Ishikawa (cell line): ENCODE measurements around the gene ECI2.

Experiments
- CEBPB ChIP-seq: IDR thresholded peaks from 2 replicates; pipeline ENCODE4 v1.6.1; 2012
- CREB1 ChIP-seq: IDR thresholded peaks from 2 replicates; pipeline ENCODE4 v1.6.1; 2012; ENCODE audit warnings: low read depth
- EGR1 ChIP-seq: IDR thresholded peaks from 2 replicates; pipeline ENCODE4 v1.6.1; 2012
- EP300 ChIP-seq: IDR thresholded peaks from 2 replicates; pipeline ENCODE4 v1.6.1; 2012; ENCODE audit warnings: borderline replicate concordance
- FOXM1 ChIP-seq: IDR thresholded peaks from 2 replicates; pipeline ENCODE4 v1.6.1; 2012; ENCODE audit warnings: low read depth, borderline replicate concordance
- NFIC ChIP-seq: IDR thresholded peaks from 2 replicates; pipeline ENCODE4 v1.6.1; 2012
- RAD21 ChIP-seq: IDR thresholded peaks from 2 replicates; pipeline ENCODE4 v1.6.1; 2012; ENCODE audit warnings: low read depth
- REST ChIP-seq: IDR thresholded peaks from 2 replicates; pipeline ENCODE4 v1.6.1; 2012; ENCODE audit warnings: low read depth, mild to moderate bottlenecking
- TAF1 ChIP-seq: IDR thresholded peaks from 2 replicates; pipeline ENCODE4 v1.6.1; 2012; ENCODE audit warnings: low read depth, mild to moderate bottlenecking
- TCF12 ChIP-seq: IDR thresholded peaks from 2 replicates; pipeline ENCODE4 v1.6.1; 2012; ENCODE audit warnings: low read depth
- TEAD4 ChIP-seq: IDR thresholded peaks from 2 replicates; pipeline ENCODE4 v1.6.1; 2012
- USF1 ChIP-seq: IDR thresholded peaks from 2 replicates; pipeline ENCODE4 v1.6.1; 2012
- YY1 ChIP-seq: IDR thresholded peaks from 2 replicates; pipeline ENCODE4 v1.6.1; 2012; ENCODE audit warnings: low read depth
- ZBTB7A ChIP-seq: IDR thresholded peaks from 2 replicates; pipeline ENCODE4 v1.6.1; 2012; ENCODE audit warnings: low read depth
- TF ChIP-seq, protein P1 (sequence below): IDR thresholded peaks from 2 replicates; pipeline ENCODE4 v1.6.1; 2012

ECI2 gene

DNA sequence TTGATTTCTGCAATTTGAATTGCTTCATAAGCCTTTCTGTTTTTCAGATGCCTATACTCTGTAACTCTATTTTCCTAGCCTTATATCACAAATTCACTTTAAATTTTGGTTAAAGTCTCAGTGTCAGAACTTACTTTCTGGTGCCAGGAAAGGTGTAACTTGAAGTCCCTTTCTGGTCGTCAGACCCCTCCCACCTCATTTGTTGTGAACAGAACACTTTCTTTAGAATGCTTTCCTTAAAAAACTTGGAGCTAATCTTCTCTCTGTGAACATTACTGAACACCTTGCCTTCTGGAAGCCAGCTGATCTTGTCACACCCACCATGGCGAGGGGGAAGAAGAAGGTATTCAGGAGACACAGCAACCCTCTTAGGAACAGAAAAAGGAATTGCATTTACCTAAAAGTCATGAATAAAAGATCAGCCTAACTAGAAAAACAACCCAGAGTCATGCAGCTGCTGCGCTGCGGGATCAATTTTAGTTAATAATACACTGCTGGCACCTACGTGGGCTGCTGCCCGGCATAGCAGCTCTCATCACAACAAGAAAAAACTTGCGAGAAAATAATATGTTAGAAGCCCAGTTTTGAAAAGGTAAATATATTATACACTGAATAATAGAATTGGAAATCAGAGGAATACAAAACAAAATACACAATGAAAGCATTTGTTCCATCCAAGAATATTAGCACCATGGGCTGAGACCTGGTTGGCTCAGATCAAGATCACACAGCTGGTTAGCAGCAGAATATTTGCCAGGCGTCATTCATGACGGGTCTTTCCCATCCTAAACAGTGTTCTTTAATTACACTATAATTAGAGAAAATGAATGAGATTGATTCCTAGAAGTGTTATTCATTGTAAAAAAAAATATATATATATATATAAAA lies 50.7 kb downstream of the ECI2 start:
- TF ChIP-seq TAF1 = no peak
- no peak for TF ChIP-seq TCF12
- TF ChIP-seq NFIC = no peak
- no peak for TF ChIP-seq ZBTB7A
- TF ChIP-seq FOXM1 = no peak

GRCh38 chr6:4078691-4079471 lies 56.5 kb downstream of the ECI2 start, which contains the start of gene FAM217A:
FAM217A (minus strand) TSS chr6:4079137; CDS start chr6:4077414, 1,723 bp downstream.
- no peak for TF ChIP-seq CEBPB
- TF ChIP-seq TEAD4 = no peak

- TF ChIP-seq NFIC (no peak), ZBTB7A (no peak), TCF12 (no peak), YY1 (no peak), USF1 (no peak), CREB1 (no peak), FOXM1 (no peak), EGR1 (no peak), RAD21 (no peak), TAF1 (no peak), CEBPB (no peak), REST (no peak), TEAD4 (no peak), EP300 (no peak)
- TF ChIP-seq, protein P1, sequence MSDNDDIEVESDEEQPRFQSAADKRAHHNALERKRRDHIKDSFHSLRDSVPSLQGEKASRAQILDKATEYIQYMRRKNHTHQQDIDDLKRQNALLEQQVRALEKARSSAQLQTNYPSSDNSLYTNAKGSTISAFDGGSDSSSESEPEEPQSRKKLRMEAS = no peak
Measured at GRCh38 chr6:4074478-4075235, 60.7 kb downstream of the ECI2 start.

- TF ChIP-seq YY1 (no peak), NFIC (no peak), FOXM1 (no peak), RAD21 (no peak), TAF1 (no peak), ZBTB7A (no peak), TCF12 (no peak)
Measured at GRCh38 chr6:4071330-4071729, 64.0 kb downstream of the ECI2 start.

DNA sequence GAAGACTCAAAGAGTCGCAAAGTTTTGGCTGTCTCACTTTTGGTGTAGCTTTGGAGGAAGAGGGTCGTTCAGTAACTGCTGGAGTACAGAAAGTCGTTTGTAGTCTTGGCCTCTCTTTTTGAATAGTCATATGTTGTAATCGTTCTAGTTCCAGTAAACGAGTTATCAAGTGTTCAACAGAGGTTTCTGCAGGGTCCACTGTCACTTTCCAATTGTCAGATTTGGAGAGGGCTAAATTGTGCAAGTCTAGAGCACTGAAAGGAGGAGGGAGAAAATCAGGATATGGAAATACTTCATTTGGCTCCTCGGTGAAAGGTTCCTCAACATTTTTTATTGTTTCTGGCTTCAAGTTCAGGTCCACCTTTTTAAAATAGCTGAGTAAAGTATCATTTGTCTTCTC lies 66.2 kb downstream of the ECI2 start:
- TF ChIP-seq ZBTB7A (no peak), EGR1 (no peak), NFIC (no peak), USF1 (no peak), EP300 (no peak), REST (no peak), TCF12 (no peak), FOXM1 (no peak), YY1 (no peak), TEAD4 (no peak), TAF1 (no peak), RAD21 (no peak), CREB1 (no peak), CEBPB (no peak)
- TF ChIP-seq, protein P1 = no peak
